CD4-positive, alpha-beta T cell treated with Interleukin-1 beta for 1 hour (primary cell): Measurements from ENCODE around the gene PRKAG2.
"Not testable (repeated sequence)": the region's sequence is repeated elsewhere in the genome, so short reads cannot be mapped to it uniquely, and the experiment has no call there.

Source experiments
- DNase-seq, 2 donors: peaks; one replicate each; pipeline ENCODE4 v3.0.0-alpha.2; 2020 to 2022

The PRKAG2 gene

DNA sequence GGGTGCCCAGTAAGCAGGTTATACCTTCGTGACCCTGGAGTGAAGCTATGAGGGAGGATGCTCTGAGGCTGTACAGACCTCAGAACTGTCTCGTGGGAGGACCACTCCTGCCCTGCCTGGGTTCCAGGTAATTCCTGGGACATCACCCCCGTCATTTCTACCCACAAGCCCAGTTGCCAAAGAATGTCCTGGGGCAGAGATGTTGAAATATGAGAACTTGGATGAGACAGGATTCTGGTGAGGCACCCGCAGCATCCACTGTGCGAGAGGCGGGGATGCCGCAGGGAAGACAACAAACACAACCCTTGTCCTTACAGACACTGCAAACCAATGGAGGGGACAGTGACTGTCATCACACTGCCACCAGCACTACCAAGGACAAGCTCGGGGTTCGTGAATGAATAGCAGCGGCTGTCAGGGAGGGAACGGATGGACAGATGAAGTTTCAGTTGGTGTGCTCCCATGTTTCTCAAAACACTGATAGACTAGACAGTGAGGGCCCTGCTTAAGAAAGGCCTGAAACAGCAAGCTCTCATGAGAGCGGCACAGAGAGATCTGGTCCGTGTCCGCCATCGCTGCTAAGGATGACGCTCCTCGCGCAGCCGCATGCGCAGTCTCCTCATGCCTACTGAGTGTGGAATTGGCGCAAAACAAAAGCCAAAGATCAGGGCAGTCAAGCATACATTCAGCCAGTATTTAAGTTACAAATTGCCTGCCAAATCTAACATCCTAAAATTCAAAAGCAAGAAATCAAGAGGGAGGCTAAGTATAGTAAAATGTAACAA, 275.2 kb downstream of the PRKAG2 start:
- DNase-seq, result no peak

DNA sequence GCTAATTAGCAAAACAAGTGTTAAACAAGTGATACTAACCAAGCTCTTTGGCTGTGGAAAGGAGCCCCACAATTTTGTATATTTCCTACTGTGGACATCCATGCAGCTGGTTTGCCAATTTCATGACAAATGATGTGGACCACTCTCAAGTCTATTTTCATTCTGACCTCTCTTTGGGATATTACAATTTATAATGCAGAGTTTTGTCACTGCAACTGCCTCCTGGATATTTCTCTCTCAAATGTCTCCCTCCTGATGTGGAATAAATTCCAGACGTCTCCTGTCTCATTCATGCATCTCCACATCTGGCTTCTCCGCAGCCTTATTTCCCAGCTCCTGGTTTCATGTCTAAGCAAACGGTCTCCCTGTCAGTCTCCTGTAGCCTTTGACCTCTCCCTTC, 276.6 kb downstream of the PRKAG2 start:
- DNase-seq, result no peak

DNA sequence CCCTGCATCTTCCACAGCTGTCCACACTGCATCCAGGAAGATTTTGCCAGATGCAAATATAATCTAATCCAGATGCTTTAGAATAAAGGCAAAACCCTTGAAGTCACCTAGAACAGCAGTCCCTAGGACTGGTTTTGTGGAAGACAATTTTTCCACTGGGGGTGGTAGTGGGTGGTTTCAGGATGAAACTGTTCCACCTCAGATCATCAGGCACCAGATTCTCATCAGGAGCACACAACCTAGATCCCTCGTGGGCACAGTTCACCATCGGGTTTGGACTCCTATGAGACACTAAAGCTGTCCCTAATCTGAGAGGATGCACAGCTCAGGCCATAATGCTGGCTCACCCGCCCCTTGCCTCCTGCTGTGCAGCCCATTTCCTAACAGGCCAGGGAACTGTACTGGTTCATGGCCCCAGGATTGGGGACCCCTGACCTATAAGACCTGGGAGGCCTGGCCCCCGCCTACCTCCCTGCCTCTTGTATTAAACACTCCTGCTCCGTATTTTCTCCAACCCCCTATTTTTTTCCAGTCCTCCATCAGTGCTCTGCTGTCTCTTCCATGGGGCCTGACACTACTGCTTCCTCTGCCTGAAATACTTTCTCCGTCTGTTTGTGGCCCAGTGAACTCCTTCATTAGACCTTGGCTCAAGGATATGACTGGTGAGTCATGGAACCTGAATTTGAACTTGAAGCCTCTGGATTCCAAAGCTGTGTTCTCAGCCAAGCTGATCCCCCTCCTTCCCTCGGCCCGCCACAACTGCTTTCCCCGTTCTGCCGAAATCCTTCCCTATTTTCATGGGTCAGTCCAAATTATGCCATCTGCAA, 277.3 kb downstream of the PRKAG2 start:
- DNase-seq, result no peak

DNA sequence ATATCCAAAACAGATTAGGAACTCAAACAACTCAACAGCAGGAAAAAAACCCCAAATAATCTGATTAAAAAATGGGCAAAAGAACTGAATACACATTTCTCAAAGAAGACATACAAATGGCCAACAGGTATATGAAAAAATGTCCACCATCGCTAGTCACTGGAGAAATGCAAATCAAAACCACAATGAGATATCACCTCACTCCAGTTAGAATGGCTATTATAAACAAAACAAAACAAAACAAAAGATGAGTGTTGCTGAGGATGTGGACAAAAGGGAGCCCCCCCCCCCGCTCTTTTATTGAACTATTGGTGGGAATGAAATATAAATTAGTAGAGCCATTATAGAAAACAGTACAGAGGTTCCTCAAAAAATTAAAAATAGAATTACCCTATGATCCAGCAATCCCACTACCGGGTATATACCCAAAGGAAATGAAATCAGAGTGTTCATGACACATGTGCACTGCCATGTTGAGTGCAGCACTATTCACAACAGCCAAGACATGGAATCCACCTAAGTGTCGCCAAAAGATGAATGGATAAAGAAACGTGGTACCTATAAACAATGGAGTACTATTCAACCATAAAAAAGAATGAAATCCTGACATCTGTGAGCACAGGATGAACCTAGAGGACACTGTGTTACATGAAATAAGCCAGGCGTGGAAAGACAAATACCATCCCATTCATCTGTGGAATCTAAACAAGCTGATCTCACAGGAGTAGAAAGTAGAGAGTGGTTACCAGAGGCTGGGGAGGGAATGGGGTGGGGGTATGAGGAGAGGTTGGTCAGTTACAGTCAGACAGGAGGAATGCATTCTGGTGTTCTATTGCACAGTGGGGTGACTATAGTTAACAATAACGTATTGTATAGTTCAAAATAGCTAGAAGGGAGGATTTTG, 279.1 kb downstream of the PRKAG2 start:
- no peak for DNase-seq

DNA sequence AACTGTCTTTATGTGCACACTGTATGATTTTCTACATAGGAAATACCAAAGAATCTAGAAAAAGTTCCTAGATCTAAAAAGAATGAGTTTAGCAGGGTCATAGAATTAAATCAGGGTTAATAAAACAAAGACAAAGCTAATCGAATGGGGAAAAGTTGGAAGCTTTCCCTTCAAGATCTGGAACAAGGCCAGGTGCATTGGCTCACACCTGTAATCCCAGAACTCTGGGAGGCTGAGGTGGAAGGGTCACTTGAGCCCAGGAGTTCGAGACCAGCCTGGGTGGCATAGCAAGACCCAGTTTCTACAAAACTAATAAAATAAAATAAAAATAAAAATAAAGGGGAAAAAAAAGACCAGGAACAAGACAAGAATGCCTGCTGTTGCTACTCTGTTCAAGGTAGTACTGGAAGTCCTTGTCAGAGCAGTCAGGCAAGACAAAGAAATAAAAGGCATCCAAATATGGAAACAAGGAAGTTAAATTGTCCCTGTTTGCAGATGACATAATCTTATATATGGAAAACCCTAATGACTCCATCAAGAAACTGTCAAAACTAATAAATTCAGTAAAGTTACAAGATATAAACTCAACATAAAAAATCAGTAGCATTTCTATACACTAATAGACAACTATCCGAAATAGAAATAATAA, 281.1 kb downstream of the PRKAG2 start:
- DNase-seq, result no peak

DNA sequence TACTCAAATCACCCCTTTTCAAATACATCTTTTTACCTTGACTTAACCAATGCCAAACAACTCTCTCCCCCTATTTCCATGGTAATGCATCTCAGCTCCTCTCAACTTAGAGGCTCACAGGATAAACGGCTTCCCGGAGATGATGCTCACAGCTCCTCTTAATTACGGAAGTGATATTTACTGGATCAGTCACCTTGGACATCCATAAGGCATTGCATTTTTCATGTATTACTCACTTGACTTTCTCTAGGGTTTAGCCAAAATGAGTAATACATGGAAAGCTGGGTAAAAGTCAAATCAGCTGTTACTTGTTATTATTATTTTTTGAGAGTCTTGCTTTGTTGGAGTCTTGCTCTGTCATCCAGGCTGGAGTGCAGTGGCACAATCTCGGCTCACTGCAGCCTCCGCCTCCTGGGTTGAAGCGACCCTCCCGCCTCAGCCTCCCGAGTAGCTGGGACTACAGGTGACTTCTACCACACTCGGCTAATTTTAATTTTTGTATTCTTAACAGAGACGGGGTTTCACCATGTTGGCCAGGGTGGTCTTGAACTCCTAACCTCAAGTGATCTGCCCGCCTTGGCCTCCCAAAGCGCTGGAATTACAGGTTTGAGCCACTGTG, 283.9 kb downstream of the PRKAG2 start:
- DNase-seq, result no peak

DNA sequence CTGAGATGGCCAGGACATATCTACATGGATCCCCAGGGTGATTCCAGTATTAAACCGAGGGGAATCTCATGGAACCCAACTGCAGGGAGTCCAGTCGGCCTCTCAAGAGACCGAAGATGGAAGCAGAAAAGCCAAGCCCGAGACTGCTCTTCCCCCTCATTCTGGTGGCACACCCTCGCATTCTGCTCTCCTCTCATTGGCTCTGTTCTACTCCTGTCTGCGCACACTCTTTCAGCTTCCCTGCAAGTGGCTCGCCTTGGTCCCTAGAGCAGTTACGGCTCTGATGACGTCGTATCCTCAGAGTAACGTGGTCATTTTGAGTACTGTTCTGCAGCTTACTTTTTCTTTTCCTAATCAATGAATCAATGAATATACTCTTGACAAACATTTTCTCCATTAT, 284.6 kb downstream of the PRKAG2 start:
- no peak for DNase-seq

DNA sequence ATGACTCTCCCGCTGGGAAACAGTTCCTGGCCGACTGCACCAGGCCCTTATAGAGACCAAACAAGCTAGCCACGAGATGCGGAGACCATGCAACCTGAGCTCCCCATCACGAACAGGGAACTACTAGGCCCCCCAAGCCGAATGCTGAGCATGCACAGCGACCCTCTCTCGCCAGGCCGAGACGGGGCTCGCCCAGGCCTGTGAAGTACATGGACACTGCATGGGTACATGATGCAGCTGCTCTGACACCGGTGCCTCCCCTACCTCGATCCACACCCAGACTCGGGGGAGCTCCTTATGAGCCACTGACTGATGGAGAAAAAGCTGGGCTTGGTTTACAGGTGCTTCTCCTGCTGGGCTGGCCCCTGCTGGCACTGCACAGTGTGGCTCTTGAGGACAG, 285.0 kb downstream of the PRKAG2 start:
- no peak for DNase-seq

DNA sequence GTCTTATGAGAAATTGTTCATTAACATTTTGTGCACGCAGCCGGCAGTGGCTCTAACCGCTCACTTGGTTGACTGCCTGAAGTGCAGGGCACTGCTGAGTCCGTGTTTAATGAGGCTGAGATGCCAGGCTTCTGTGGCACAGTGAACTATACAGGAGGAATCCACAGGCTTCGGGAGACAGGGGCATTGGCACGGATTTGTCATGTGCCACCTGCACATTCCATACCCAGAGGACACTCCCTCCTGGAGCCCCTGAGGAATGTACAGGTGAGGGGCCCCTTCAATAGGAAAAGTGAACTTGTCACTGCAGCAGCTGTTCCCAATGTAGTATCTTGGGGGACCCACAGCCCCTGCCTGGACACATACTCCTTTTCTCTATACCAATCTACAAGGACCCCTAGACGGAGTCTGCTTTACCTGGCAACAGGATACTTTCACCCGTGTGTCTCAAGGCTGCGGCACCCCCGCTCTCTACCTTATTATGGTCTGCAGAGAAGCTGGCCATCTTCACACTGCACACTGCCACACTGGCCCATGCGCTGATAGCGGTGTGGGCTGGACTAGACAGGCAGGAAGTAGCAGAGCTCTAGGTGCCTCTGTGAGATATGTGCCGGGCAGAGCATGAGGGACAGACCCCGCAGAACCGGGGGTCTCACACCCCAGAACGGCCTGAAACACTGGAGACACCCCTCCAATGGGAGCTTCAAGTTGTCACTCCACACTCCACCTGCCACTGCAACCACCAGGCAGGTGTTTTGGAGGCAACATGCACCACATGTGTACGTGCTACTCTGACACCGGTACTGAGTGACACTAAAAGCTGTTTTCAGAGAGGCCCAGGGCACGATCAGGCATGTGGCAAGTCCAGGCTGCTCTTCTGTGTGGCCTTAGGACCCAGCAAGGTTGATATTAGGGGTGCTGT, 285.8 kb downstream of the PRKAG2 start:
- DNase-seq, result no peak

DNA sequence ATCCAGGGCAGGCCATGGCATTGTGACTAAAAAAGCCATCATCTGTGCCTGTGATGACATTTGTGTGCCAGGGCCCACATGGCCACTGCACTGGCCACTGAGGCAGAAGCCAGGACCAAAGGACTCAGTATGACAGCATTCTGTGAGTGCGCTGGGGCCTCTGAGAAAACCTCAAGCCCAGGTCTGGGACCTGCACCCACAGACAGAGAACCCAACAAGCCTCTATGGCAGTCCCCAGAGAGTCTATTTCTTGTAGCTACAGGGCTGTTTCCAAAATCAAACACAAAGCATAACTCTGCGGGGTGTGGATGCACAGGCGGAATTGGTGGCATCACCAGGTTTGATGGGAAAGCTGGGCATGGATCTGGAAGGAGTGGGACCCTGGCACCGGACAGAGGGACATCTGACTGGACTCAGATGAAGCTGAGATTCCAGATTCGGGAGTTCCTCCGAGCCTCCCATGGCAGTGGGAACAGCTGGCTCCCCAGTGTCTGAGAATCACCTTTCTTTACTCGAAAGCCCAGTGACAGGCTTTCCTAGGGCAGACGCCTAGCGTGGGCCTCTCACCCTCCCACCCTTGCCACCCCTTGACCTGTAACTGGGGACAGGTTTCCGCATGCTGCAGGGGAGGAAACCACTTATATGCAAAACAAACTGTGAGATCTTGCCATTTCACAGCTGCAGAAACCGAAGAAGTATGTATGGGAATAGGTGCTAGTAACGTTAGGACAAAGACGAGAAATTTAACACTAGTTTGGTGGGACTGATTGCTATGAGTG, 286.7 kb downstream of the PRKAG2 start:
- DNase-seq, result no peak

DNA sequence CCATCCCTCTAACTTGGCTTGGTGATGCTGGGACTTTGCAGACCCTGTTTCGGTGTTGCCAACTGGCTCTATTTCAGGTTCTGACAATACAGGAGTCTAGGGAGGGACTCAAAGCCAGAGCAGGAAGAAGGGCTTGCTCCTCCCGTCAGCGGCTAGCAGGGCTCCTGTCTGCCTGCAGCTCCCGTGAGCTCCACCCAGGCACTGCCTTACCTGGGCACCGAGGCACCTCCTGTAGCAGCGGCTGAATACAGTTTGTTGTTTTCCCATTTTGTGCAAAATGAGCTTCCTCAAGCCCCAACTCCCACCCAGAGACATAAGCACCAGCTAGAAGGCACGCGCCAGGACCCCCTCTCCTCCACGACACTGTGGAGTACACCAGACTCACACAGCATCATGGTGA, 287.9 kb downstream of the PRKAG2 start:
- no peak for DNase-seq

DNA sequence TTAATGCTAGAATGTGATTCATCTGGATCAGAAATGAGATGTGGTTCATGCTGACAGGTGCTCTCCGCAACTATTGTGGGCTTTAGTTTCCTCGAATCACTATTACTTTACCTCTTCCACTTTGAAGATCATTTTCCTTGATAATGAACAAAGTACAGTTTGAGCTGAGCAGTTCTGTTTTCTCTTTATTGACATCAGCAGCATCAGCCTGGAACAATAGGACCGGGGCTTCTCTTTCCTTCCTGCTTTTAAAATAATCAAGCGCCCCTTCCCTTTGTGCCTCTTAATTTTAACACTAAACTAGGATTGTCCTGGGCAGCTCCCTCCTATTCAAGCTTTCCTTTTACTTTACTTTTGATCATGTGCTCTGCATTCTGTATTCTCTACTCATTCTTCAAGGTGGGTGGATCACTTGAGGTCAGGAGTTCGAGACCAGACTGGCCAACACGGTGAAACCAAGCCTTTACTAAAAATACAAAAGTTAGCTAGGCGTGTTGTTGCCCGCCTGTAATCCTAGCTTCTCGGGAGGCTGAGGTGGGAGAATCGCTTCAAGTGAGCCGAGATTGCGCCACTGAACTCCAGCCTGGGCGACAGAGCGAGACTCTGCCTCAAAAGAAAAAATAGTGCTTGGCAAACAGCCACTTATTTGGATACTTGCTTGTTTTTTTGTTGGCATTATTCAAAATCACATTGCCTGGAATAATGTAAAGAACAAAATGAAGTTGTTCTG, 290.2 kb downstream of the PRKAG2 start:
- DNase-seq, result no peak

DNA sequence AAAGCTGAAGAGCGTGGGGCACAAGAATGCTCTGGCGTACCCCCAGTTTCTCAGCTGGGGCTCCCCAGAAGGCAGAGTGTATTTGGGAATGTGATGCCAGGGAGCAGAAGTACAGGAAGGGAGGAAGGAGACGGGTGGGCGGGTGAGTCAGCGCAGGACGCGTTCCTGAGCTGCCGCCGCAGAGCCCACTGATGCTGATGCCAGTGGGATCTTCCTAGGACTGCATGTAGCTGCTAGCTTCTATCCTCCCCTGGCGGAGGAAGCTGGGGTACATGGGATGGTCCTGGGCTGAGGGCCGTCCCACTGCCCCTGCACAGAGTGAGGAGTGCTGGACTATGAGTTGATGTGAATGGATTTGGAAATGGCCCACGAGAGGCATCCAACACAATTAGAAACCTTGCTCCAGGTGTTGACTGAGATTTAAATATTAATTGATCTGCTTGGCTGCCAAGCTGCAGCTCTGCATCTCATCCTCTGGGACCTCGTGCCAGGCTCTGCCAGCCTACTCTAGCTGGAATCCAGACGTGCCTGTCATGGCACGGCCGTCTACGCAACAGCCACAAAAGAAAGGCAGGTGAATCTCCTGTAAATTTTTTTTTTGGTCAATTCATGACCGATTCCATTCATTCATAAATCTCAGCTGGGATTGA, 291.0 kb downstream of the PRKAG2 start:
- DNase-seq, result no peak

DNA sequence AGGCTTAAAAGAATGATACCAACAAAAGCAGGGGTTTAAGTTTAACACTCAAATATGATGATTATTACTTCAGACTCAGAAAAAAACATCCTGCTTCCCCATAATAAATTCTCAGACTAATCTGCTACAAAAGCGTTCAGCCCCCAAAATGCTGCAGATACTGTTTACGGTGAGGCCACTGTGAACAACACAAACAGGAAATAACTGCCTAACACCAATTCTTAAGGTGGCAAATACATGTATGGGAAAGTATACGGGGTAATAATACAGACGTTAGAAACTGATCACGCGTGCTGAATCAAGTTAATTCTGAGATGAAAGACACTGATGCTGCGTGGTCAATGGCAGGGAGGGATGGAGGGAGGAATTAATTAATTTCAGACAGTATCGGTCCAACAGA, 295.2 kb downstream of the PRKAG2 start:
- DNase-seq, result no peak

DNA sequence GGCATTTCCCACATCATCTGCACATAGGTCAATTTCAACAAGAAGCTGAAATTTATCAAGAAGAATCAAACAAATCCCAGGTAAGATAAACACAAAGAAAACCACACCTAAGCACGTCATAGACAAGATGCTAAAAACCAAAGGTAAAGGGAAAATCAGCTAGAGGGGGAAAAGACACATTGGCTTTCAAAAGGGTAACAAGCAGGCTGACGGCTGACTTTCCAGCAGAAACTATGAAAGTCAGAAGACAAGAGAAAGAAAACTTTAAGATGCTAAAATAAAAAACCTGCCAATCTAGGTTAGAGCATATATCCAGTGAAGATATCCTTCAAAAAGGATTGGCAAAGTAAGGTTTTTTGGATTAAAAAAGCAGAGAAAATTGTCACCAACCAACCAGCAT, 297.3 kb downstream of the PRKAG2 start:
- no peak for DNase-seq

DNA sequence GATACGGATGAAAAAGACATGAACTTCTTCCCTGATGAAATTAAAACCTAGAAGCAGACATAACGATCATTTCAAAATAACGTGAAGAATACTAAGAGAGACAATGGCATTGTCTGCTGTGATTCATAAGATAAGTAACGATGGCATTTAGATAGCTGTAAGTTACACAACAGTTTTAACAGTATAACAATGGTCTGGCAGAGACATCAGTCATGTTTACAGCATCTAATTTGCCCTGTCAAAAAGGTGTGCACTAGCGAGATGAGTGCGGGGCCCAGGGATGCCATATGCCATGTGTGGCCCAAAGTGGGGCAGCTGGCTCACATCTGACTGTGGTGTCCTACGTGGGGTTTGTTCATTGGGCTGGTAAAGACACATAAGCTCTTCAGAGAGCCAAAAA, 301.5 kb downstream of the PRKAG2 start:
- DNase-seq, result no peak

DNA sequence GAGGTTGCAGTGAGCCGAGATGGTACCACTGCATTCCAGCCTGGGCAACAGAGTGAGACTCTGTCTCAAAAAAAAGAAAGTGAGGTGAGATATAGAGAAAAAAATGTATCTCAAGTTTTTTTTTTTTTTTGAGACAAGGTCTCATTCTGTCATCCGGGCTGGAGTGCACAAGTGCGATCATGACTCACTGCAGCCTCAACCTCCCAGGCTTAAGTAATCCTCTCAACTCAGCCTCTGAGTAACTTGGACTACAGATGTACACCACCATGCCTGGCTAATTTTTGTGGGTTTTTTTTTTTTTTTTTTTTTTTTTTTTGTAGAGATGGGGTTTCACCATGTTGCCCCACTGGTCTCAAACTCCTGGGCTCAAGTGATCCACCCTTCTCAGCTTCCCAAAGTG, 303.9 kb downstream of the PRKAG2 start:
- not testable (repeated sequence) for DNase-seq

DNA sequence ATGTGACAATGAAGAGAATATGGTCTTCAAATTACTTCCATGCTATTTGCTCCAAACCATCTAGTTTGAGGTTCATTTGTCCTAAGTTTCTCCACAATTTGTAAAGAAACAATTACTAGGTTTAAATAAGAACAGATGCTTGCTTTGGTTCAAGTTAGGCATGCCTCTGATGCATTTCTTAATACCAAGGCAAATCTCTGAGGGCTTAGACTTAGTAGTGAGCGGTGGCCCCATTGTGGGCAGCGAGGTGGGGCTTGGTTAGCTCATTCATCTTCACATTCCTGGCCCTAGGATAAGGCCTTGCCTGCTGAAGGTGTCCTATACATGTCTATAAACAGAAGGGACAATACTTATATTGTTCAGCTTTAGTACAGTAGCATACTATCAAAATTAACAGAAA, 304.8 kb downstream of the PRKAG2 start:
- no peak for DNase-seq

DNA sequence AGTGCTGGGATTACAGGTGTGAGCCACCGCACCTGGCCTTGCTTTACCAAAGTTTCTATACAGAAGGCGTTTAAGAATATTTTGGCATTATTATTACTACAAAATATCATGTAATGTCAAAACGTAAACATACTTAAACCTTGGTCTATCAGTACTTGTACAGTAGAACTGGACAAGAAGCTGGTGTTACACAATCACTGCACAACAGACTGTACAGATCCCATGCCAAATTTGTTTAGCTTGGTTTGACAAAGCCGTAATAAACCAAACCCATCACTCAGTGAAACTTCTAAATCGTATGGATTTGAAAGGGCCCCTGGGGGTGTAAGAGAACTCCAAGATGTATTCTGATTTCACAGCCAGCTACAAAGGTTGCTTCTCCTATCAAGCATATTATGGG, 305.4 kb downstream of the PRKAG2 start:
- no peak for DNase-seq
